Suprapubic skin (tissue), 3 donors: ENCODE data around the gene GNGT2.

Experiments used
- CTCF ChIP-seq, 2 donors: fragments of 200-600 bp in 1 of 2; fragments of 450-650 bp in 1 of 2; sonication (generic) in 1 of 2; IDR thresholded peaks; one replicate each; pipeline ENCODE4 v1.5.1; 2016 to 2019; ENCODE audit warnings: antibody characterized with exemption in 2 of 2, mild to moderate bottlenecking in 1 of 2, moderate library complexity in 1 of 2
- EP300 ChIP-seq: sonication (generic); formaldehyde crosslinking; IDR thresholded peaks from one replicate; pipeline ENCODE4 v1.6.1; 2017; ENCODE audit warnings: antibody characterized with exemption
- POLR2A ChIP-seq, 2 donors: fragments of 450-650 bp; IDR thresholded peaks; one replicate each; pipeline ENCODE4 v1.6.1; 2017; ENCODE audit warnings: antibody characterized with exemption in 2 of 2, mild to moderate bottlenecking in 2 of 2, moderate library complexity in 2 of 2

GRCh38 chr17:49197346-49197998, 12.9 kb downstream of the GNGT2 start:
- TF ChIP-seq CTCF (IDR thresholded peaks at IDR 0.05), result no peak
- no peak for TF ChIP-seq POLR2A (IDR thresholded peaks at IDR 0.05)
- TF ChIP-seq EP300, result no peak
